ENCODE results near the gene DPF3.

DPF3 gene

DNA sequence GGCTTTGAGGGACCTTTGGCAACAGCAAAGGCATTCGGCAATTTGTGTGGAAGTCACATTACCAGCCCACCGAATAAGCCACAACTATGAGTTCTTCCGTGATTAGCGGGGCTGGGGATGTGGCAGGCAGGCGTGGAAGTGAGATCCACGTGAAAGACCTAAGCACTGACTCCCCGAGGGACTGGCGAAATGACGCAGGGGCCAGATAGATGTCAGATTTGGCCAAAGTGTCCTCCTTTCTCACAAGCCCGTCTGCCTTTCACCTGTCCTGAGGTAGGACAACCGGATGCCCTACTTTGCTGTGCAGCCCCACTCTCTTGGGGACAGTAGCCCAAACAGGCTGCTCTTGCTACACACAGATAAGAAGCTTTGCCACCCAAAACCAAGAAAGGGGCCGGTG is 54.5 kb downstream of the DPF3 start:
- H3K4me3 ChIP-seq (ENCODE audit: insufficient read length, low read depth): no peak overlapping the region
- H3K9ac ChIP-seq (ENCODE audit: insufficient read length, low read depth): no peak overlapping the region
- TF ChIP-seq SUZ12 (IDR thresholded peaks at IDR 0.05; ENCODE audit: extremely low read depth, insufficient read depth, insufficient read length) (no peak), ZNF274 (IDR thresholded peaks at IDR 0.05; ENCODE audit: low read depth, low read length) (no peak), YY1 (IDR thresholded peaks at IDR 0.05; ENCODE audit: insufficient read depth, insufficient read length) (no peak)
- H3K4me1 ChIP-seq (ENCODE audit: insufficient read depth, insufficient read length): no peaks in the 10 kb centered on the region
- no peak for DNase-seq (ENCODE audit: low read depth, low spot score)
- H3K9me3 ChIP-seq (ENCODE audit: insufficient read depth, low read length): no peaks in the 10 kb centered on the region
- H3K27me3 ChIP-seq (ENCODE audit: insufficient read depth, insufficient read length): no peaks in the 10 kb centered on the region
- no peaks in the 10 kb centered on the region for H3K36me3 ChIP-seq (ENCODE audit: insufficient read depth, insufficient read length, low read length)

DNA sequence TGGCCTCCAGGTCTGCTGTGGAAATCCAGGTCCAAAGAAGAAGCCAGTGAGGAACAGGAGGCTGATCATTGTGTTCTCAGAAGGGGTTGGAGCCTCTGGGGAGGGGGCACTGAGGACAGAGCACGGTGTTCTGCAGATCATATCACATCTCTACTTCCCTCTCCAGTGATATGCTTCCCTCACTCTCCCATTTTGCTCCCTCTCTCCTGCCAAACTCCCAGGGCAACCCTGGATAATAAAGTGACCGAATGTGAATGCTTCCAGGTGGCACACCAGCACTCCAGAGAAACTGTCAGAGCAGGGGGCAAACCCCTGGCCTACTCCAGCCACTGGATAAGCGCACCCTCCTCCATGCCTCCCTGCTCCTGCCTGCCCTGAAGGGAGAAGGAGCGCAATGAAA is 57.8 kb downstream of the DPF3 start:
- no peak overlapping the region for H3K9ac ChIP-seq (ENCODE audit: insufficient read length, low read depth)
- no peak for TF ChIP-seq YY1 (IDR thresholded peaks at IDR 0.05; ENCODE audit: insufficient read depth, insufficient read length)
- TF ChIP-seq SUZ12 (IDR thresholded peaks at IDR 0.05; ENCODE audit: extremely low read depth, insufficient read depth, insufficient read length): no peak
- TF ChIP-seq ZNF274 (IDR thresholded peaks at IDR 0.05; ENCODE audit: low read depth, low read length): no peak
- no peaks in the 10 kb centered on the region for H3K4me1 ChIP-seq (ENCODE audit: insufficient read depth, insufficient read length)
- no peaks in the 10 kb centered on the region for H3K9me3 ChIP-seq (ENCODE audit: insufficient read depth, low read length)
- H3K36me3 ChIP-seq (ENCODE audit: insufficient read depth, insufficient read length, low read length): no peaks in the 10 kb centered on the region
- H3K27me3 ChIP-seq (ENCODE audit: insufficient read depth, insufficient read length): no peaks in the 10 kb centered on the region
- H3K4me3 ChIP-seq (ENCODE audit: insufficient read length, low read depth): no peak overlapping the region
- DNase-seq (ENCODE audit: low read depth, low spot score): no peak

- H3K4me3 ChIP-seq (ENCODE audit: insufficient read length, low read depth): no peak overlapping the region
- no peaks in the 10 kb centered on the region for H3K4me1 ChIP-seq (ENCODE audit: insufficient read depth, insufficient read length)
- no peaks in the 10 kb centered on the region for H3K36me3 ChIP-seq (ENCODE audit: insufficient read depth, insufficient read length, low read length)
- H3K9ac ChIP-seq (ENCODE audit: insufficient read length, low read depth): no peak overlapping the region
- DNase-seq (ENCODE audit: low read depth, low spot score): no peak
- no peaks in the 10 kb centered on the region for H3K27me3 ChIP-seq (ENCODE audit: insufficient read depth, insufficient read length)
- TF ChIP-seq ZNF274 (IDR thresholded peaks at IDR 0.05; ENCODE audit: low read depth, low read length) (no peak), SUZ12 (IDR thresholded peaks at IDR 0.05; ENCODE audit: extremely low read depth, insufficient read depth, insufficient read length) (no peak), YY1 (IDR thresholded peaks at IDR 0.05; ENCODE audit: insufficient read depth, insufficient read length) (no peak)
- no peaks in the 10 kb centered on the region for H3K9me3 ChIP-seq (ENCODE audit: insufficient read depth, low read length)
These were observed 60.7 kb downstream of the DPF3 start for GRCh38 chr14:72833174-72833573.

- Histone ChIP-seq H3K4me1 (ENCODE audit: insufficient read depth, insufficient read length) (no peaks in the 10 kb centered on the region), H3K9me3 (ENCODE audit: insufficient read depth, low read length) (no peaks in the 10 kb centered on the region), H3K27me3 (ENCODE audit: insufficient read depth, insufficient read length) (no peaks in the 10 kb centered on the region), H3K36me3 (ENCODE audit: insufficient read depth, insufficient read length, low read length) (no peaks in the 10 kb centered on the region), H3K9ac (ENCODE audit: insufficient read length, low read depth) (no peak overlapping the region), H3K4me3 (ENCODE audit: insufficient read length, low read depth) (no peak overlapping the region)
- DNase-seq (ENCODE audit: low read depth, low spot score): no peak
- TF ChIP-seq ZNF274 (IDR thresholded peaks at IDR 0.05; ENCODE audit: low read depth, low read length): no peak
- TF ChIP-seq SUZ12 (IDR thresholded peaks at IDR 0.05; ENCODE audit: extremely low read depth, insufficient read depth, insufficient read length): no peak
- TF ChIP-seq YY1 (IDR thresholded peaks at IDR 0.05; ENCODE audit: insufficient read depth, insufficient read length): no peak
These were observed 62.9 kb downstream of the DPF3 start for GRCh38 chr14:72830786-72831594.

GRCh38 chr14:72830356-72830755 is 63.5 kb downstream of the DPF3 start:
- no peak for TF ChIP-seq YY1 (IDR thresholded peaks at IDR 0.05; ENCODE audit: insufficient read depth, insufficient read length)
- TF ChIP-seq SUZ12 (IDR thresholded peaks at IDR 0.05; ENCODE audit: extremely low read depth, insufficient read depth, insufficient read length): no peak
- no peak for TF ChIP-seq ZNF274 (IDR thresholded peaks at IDR 0.05; ENCODE audit: low read depth, low read length)
- H3K9me3 ChIP-seq (ENCODE audit: insufficient read depth, low read length): no peaks in the 10 kb centered on the region
- H3K4me1 ChIP-seq (ENCODE audit: insufficient read depth, insufficient read length): no peaks in the 10 kb centered on the region
- no peaks in the 10 kb centered on the region for H3K27me3 ChIP-seq (ENCODE audit: insufficient read depth, insufficient read length)
- no peak overlapping the region for H3K9ac ChIP-seq (ENCODE audit: insufficient read length, low read depth)
- no peak for DNase-seq (ENCODE audit: low read depth, low spot score)
- H3K4me3 ChIP-seq (ENCODE audit: insufficient read length, low read depth): no peak overlapping the region
- H3K36me3 ChIP-seq (ENCODE audit: insufficient read depth, insufficient read length, low read length): no peaks in the 10 kb centered on the region

DNA sequence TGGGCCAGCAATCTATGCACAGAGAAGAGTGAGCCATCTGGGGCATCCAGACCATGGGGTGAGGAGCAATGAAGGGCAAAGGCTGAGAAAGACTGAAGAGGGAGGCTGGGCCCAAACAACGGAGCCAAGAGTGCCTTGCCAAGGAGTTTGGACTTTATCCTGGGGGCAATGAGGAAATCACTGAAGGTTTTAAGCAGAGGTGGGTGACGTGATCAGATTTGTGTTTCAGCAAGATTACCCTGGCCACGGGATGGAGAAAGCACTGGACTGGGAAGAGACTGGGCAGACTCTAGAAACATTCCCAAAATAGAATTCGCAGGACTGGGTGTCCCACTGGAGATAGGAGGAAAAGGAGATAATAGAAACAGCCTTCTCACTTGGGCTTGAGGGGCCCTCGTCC is 65.3 kb downstream of the DPF3 start:
- Histone ChIP-seq H3K4me1 (ENCODE audit: insufficient read depth, insufficient read length) (no peaks in the 10 kb centered on the region), H3K36me3 (ENCODE audit: insufficient read depth, insufficient read length, low read length) (no peaks in the 10 kb centered on the region), H3K4me3 (ENCODE audit: insufficient read length, low read depth) (no peak overlapping the region), H3K27me3 (ENCODE audit: insufficient read depth, insufficient read length) (no peaks in the 10 kb centered on the region), H3K9me3 (ENCODE audit: insufficient read depth, low read length) (no peaks in the 10 kb centered on the region), H3K9ac (ENCODE audit: insufficient read length, low read depth) (no peak overlapping the region)
- DNase-seq (ENCODE audit: low read depth, low spot score): no peak
- TF ChIP-seq ZNF274 (IDR thresholded peaks at IDR 0.05; ENCODE audit: low read depth, low read length) (no peak), YY1 (IDR thresholded peaks at IDR 0.05; ENCODE audit: insufficient read depth, insufficient read length) (no peak), SUZ12 (IDR thresholded peaks at IDR 0.05; ENCODE audit: extremely low read depth, insufficient read depth, insufficient read length) (no peak)

GRCh38 chr14:72826039-72826438 is 67.9 kb downstream of the DPF3 start:
- DNase-seq (ENCODE audit: low read depth, low spot score): no peak
- Histone ChIP-seq H3K9me3 (ENCODE audit: insufficient read depth, low read length) (no peaks in the 10 kb centered on the region), H3K4me1 (ENCODE audit: insufficient read depth, insufficient read length) (no peaks in the 10 kb centered on the region), H3K27me3 (ENCODE audit: insufficient read depth, insufficient read length) (no peaks in the 10 kb centered on the region), H3K9ac (ENCODE audit: insufficient read length, low read depth) (no peak overlapping the region), H3K36me3 (ENCODE audit: insufficient read depth, insufficient read length, low read length) (no peaks in the 10 kb centered on the region), H3K4me3 (ENCODE audit: insufficient read length, low read depth) (no peak overlapping the region)
- no peak for TF ChIP-seq SUZ12 (IDR thresholded peaks at IDR 0.05; ENCODE audit: extremely low read depth, insufficient read depth, insufficient read length)
